C4-2B (cell line): ENCODE data around the gene SCAPER.
"Not testable (repeated sequence)": the region's sequence is repeated elsewhere in the genome, so short reads cannot be mapped to it uniquely, and the experiment has no call there.

Experiments used
- H3K27ac ChIP-seq: fragments of 450-650 bp; 2 replicates; pipeline ENCODE4 v1.5.1; 2017
- CTCF ChIP-seq: fragments of 450-650 bp; conservative IDR thresholded peaks from 2 replicates; pipeline ENCODE4 v1.5.1; 2017; ENCODE audit warnings: mild to moderate bottlenecking
- ZFX ChIP-seq: fragments of 450-650 bp; IDR thresholded peaks from 2 replicates; pipeline ENCODE4 v1.6.1; 2017

The SCAPER gene

GRCh38 chr15:76904461-76905012, 603 bp downstream of the SCAPER start:
- H3K27ac ChIP-seq, result peak overlapping the region; percentile 82
- TF ChIP-seq ZFX (0 out of 2 replicates have a peak, but pooled peaks have one; percentile 3), CTCF (no peak)

- TF ChIP-seq CTCF (peak; percentile 25), ZFX (no peak)
- no peak overlapping the region for H3K27ac ChIP-seq
Measured at GRCh38 chr15:76903251-76903681, 1.9 kb downstream of the SCAPER start.

GRCh38 chr15:76901965-76902364, 3.2 kb downstream of the SCAPER start:
- H3K27ac ChIP-seq, result no peak overlapping the region
- TF ChIP-seq CTCF (no peak), ZFX (no peak)

GRCh38 chr15:76899931-76900310, 5.2 kb downstream of the SCAPER start:
- H3K27ac ChIP-seq, result not testable (repeated sequence)

GRCh38 chr15:76899176-76899930, 5.8 kb downstream of the SCAPER start:
- H3K27ac ChIP-seq, result not testable (repeated sequence)

- no peak overlapping the region for H3K27ac ChIP-seq
- TF ChIP-seq CTCF (no peak), ZFX (no peak)
Measured at GRCh38 chr15:76898102-76898501, 7.0 kb downstream of the SCAPER start.

GRCh38 chr15:76894174-76894573, 11.0 kb downstream of the SCAPER start:
- TF ChIP-seq CTCF (no peak), ZFX (no peak)
- no peak overlapping the region for H3K27ac ChIP-seq

GRCh38 chr15:76892836-76893235, 12.3 kb downstream of the SCAPER start:
- not testable (repeated sequence) for H3K27ac ChIP-seq

GRCh38 chr15:76887280-76888141, 17.6 kb downstream of the SCAPER start:
- not testable (repeated sequence) for H3K27ac ChIP-seq
